ENCODE data around the gene GIPC2.
"Not testable (repeated sequence)": the region's sequence is repeated elsewhere in the genome, so short reads cannot be mapped to it uniquely, and the experiment has no call there.

Gene GIPC2, protein sequence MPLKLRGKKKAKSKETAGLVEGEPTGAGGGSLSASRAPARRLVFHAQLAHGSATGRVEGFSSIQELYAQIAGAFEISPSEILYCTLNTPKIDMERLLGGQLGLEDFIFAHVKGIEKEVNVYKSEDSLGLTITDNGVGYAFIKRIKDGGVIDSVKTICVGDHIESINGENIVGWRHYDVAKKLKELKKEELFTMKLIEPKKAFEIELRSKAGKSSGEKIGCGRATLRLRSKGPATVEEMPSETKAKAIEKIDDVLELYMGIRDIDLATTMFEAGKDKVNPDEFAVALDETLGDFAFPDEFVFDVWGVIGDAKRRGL

GRCh38 chr1:78045926-78046778 is at the start of gene GIPC2:
GIPC2 (plus strand) TSS chr1:78045966; CDS start chr1:78046095, 129 bp downstream.
- no peak for DNase-seq

GRCh38 chr1:77996734-77997133 is 49.0 kb upstream of the GIPC2 start:
- DNase-seq = no peak

DNA sequence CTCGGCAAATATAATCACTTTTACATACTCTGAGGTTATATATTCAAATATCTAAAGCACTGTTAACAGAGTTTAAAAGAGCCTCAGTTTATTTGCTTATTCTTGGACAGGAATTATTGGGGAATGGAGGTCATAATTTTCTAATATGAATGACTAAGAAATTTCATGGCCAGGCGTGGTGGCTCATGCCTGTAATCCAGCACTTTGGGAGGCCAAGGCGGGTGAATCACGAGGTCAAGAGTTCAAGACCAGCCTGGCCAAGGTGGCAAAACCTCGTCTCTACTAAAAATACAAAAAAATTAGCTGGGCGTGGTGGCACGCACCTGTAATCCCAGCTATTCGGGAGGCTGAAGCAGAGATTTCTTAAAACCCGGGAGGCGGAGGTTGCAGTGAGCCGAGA is 45.2 kb upstream of the GIPC2 start:
- not testable (repeated sequence) for DNase-seq

- no peak for DNase-seq
Measured at GRCh38 chr1:78003070-78003746, 42.6 kb upstream of the GIPC2 start.

- peak; percentile 90 for DNase-seq
Measured at GRCh38 chr1:78003882-78004718, 41.7 kb upstream of the GIPC2 start.

DNA sequence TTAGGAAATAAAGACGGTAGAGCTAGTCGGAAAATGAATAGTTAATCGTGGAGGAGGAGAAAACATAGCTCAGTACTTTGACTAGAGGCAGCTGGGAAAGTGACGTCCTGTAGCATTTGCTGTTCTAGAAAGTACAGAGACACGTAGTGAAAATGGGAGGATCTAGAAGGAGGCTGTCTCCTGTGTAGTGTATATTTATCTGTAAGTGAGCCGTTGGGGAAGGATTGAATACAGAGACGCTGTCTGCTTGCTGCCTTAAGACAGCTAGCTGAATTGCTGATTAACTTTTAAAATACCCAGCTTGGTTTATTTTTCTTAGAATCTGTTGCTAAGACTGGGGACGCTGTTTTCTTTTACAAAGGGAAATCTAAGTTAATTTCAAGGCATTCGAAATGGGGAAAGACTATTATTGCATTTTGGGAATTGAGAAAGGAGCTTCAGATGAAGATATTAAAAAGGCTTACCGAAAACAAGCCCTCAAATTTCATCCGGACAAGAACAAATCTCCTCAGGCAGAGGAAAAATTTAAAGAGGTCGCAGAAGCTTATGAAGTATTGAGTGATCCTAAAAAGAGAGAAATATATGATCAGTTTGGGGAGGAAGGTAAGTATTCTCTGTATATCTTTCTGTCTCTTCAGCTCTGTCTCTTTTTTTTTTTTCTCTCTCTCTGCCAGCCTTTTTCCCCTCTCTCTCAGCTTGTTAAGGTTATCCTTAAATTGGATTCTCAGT is 40.9 kb upstream of the GIPC2 start, which contains the start of gene DNAJB4:
DNAJB4 (plus strand) TSS at position 221 of the 729 bp plus-strand sequence; CDS start at position 393, 172 bp downstream.
- peak; percentile 95 for DNase-seq

GRCh38 chr1:78005448-78005722 is 40.4 kb upstream of the GIPC2 start:
- DNase-seq = no peak

GRCh38 chr1:78005755-78006154 is 40.0 kb upstream of the GIPC2 start:
- peak; percentile 36 for DNase-seq

GRCh38 chr1:78006521-78006920 is 39.2 kb upstream of the GIPC2 start:
- no peak for DNase-seq

DNA sequence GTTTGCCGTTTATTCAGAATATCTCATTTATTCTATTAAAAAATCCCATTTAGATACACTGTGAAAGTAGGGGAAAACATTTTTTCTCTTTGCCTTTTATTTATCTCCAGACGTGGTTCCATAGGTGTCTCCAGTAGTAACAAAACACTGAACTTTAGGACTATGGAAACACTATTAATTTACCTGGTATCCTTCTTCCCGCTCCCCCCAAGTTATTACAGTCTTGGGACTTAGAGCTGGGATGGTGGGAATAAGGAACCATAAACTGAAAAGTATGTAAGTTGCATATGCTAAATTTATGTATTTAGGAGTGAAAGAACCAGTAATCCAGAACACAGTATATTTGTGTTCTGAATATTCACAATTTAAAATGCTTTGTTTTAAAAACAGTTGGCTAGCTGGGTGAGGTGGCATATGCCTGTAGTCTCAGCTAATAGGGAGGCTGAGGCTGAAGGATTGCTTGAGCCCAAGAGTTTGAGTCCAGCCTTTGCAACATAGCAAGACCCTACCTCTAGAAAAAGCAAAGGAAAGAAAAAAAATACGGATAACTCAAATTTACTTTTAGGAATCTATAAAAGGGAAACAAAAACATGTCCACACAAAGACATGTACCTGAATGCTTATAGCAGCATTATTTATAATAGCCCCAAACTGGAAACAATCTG is 38.0 kb upstream of the GIPC2 start:
- no peak for DNase-seq

DNA sequence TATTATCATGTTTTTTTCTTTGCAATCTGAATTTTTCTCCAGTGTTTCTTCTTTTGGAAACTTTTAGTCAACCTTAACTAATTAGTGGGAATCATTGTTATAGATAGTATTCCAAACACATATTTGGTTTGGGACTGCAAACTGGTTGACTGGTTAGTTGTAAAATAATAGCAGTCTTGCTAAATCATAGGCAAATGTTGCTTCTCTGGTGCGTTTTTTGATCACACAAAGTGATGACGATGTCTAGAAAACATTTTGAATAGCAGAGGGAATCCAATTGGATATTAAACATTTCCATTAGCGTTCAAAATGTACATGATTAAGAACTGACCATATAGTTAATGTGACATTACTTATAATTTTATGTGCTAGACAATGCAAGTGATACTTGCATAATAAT is 36.5 kb upstream of the GIPC2 start:
- DNase-seq = no peak

- DNase-seq = no peak
Measured at GRCh38 chr1:78009836-78010235, 35.9 kb upstream of the GIPC2 start.

DNA sequence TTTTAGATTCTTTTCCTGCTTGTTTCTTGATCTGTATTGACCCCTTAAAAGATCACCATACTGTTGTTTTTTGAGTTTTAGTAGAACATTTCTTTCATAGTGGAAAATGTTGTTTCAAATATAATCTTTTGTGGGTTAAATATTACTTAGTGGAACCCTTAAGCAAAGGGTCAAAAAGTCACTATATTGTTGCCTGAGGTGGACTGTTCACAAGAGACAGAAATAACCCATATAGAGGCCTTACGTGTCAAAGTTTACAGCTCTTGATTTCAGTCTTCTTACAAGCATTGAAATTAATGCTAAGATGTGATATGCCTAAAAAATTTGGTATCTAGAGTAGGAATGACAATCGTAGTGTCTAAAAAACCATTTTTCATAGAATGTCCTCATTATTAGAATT is 34.7 kb upstream of the GIPC2 start:
- DNase-seq = no peak

- DNase-seq = no peak
Measured at GRCh38 chr1:78015148-78015547, 30.6 kb upstream of the GIPC2 start.

- DNase-seq = no peak
Measured at GRCh38 chr1:78019024-78019423, 26.7 kb upstream of the GIPC2 start.

- DNase-seq = not testable (repeated sequence)
Measured at GRCh38 chr1:78021134-78021533, 24.6 kb upstream of the GIPC2 start.

- no peak for DNase-seq
Measured at GRCh38 chr1:78029793-78030192, 16.0 kb upstream of the GIPC2 start.

DNA sequence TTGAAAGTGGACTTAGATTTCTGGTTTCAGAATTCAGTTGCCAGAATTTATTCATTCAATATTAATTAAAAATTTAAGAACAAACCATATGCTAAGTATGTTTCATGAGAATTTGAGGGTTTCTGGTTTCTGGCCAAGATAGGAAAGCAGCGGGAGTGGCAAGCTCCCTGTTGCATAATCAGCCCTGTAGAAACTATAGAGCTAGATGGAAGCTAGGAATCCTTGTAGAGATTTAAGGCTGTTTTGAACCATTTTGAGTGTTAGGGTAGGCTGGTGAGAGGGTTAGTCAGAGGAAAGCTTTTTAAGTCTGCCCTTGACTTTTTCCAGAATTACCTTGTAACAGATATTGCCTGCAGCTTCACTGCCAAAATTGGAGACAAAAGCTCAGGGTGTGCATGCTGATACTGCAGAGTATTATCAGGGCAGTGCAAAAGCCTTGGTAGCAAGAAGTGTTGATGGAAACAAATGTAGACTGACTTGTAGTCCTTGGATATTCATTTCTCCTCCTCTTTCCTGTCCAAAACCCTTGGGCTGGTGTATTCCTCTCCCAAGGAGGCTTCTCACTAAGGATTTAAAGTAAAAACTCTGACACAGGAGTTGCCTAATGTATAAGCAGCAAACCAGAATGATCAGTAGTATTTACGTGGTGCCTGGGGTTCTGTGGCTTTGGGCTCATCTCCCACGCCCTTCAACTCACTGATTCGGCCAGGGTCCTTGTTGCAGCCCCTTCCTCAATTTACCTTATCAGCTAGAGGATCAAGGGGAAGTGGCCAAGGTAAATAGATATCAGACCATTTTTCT is 12.6 kb upstream of the GIPC2 start:
- no peak for DNase-seq

DNA sequence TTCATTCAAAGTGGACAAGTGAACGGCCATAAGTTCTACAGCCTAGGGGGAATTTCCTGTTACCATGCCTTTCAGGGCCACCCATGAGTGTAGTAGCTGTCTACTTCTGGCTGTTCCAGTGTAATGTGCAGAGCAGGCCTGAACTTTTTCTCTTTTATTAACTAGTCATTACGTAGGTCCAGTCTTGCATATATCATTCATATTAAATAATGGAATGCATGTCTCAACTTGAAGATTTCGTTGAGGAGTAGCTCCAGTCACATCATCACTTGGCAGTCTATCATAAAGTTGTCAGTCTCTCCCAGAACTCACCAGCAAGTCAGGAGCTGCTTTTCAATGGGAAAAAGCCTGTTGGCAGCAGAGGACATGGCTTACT is 12.0 kb upstream of the GIPC2 start:
- DNase-seq = no peak

DNA sequence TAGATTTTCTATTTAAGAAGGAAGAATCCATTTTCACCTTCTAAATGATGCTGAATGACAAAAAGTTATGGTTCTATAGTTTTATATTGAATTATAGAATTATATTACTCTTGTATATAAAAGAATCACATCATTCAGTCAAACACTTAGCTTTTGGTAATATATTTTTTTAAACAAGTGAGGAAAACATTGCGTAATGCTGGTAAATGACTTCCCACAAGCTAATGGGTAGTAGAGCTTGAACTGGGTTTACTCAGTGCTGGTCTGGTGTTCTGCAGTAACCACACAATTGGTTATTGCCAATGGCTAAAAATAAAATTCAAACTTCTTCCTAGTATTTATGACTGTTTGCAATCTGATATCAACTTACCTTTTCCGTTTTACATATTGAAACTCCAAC is 10.6 kb upstream of the GIPC2 start:
- DNase-seq = no peak

GRCh38 chr1:78036450-78036849 is 9.3 kb upstream of the GIPC2 start:
- DNase-seq = no peak
